SK-MEL-5 (cell line): ENCODE data around the gene HOXA3. TPM values are rescaled to one million over a fixed set of nuclear protein-coding genes. Genes with fewer than 3 reads are reported as not detected.

ENCODE experiments used
- DNase-seq: peaks from one replicate; pipeline ENCODE4 v3.0.0-alpha.2; 2016; ENCODE audit warnings: low read depth, low spot score
- in situ Hi-C: cut with HindIII; loops from 2 replicates; pipeline ENCODE4 v1.10.0; 2016; ENCODE audit warnings: low sequenced_read_pairs, high pct_unique_total_duplicates, low pct_unique_long_range_greater_than_20kb
- total RNA-seq: library from RNA; depleted of rRNA; stranded (reverse); fragments of >200 nt; shearing (Covaris generic); gene quantifications from 2 replicates; pipeline ENCODE4 v1.2.3, GENCODE V29; 2014

Gene HOXA3
- total RNA-seq, 1 experiment from 2014 or later, result 3.5 TPM

DNA sequence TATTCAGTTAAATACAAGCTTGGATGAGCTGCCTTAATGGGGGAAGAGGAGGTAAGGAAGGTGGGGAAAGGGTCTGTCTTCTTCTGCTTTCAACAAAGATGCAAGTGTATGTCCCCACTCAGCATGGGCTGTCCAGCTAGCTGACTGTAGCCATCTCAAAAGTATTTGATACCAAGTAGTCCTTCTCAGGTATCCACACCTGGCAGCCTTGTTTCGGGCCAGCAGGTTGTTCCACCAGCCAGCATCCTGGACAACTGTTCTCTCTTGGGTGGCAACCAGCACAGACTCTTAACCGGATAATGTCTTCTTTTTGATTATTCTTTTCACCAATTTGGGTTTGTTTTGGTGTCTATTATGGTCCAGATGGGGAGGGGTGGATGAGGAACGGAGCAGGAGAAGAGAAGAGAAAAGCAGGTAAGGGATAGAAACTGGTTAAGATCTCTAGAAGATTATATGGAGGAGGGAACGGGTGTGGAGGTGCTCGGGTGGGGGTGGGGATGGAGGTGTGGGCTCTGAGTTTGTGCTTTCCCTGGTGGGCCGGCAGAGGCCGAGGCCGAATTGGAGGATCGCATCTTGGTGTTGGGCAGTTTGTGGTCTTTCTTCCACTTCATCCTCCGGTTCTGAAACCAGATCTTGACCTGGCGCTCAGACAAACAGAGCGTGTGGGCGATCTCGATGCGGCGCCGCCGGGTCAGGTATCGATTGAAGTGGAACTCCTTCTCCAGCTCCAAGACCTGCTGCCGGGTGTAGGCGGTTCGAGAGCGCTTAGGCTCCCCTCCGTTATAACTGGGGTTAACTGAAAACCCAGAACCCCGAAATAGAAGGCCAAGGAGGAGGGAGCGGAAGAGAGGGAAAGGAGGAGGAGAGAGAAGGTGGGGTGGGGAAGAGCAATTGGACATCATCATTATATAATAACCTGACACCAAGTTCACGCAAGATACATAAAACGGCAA lies 23.3 kb downstream of the HOXA3 start:
- DNase-seq, result no peak
- in situ Hi-C loops, result loop anchor here (10.0 kb wide), 1 partner anchor 274 kb away; no protein-coding TSS in a partner anchor

DNA sequence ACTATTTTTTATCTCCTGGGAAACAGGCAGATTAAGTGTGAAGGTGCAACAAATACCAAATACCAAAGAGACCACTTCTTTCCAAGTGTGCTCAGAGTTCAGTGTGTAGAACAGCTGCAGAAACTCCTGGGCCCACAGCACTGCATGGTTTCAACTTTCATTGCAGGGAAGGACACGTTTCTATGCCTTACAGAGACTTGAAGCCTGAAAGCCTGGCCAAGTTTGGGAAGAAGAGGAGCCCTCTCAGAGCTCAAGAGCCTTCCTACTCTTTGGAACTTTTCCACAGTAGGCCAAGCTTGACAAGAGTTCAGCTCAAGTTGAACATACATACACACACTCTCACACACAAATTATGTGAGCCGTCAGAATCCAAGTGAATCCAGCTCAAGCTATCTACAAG lies 24.3 kb downstream of the HOXA3 start:
- in situ Hi-C loops, result loop anchor here (10.0 kb wide), 1 partner anchor 273 kb away; no protein-coding TSS in a partner anchor
- no peak for DNase-seq

- in situ Hi-C loops, result loop anchor here (10.0 kb wide), 1 partner anchor 272 kb away; no protein-coding TSS in a partner anchor
- DNase-seq, result no peak
These were observed 25.6 kb downstream of the HOXA3 start for GRCh38 chr7:27126596-27127327.

DNA sequence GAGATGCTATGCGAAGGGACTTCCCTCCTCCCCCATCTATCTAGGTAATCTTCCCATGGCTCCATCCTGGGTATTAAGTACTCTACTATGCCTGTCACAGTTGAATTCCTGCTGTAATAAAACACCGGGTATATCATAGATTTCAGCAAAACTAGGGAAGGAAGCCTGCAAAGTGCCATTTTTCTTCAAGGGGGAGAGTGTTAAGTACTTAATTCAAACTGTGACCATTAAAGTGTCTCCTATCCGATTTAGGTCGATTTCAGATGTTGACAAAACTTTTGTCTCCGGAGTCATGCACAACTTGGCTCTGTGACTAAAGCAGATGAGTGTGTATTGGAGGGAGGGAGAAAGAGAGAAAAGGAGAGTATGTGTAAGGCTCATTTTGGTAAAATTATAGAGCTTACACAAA lies 26.4 kb downstream of the HOXA3 start:
- in situ Hi-C loops, result loop anchor here (10.0 kb wide), 1 partner anchor 271 kb away; no protein-coding TSS in a partner anchor
- DNase-seq, result no peak

DNA sequence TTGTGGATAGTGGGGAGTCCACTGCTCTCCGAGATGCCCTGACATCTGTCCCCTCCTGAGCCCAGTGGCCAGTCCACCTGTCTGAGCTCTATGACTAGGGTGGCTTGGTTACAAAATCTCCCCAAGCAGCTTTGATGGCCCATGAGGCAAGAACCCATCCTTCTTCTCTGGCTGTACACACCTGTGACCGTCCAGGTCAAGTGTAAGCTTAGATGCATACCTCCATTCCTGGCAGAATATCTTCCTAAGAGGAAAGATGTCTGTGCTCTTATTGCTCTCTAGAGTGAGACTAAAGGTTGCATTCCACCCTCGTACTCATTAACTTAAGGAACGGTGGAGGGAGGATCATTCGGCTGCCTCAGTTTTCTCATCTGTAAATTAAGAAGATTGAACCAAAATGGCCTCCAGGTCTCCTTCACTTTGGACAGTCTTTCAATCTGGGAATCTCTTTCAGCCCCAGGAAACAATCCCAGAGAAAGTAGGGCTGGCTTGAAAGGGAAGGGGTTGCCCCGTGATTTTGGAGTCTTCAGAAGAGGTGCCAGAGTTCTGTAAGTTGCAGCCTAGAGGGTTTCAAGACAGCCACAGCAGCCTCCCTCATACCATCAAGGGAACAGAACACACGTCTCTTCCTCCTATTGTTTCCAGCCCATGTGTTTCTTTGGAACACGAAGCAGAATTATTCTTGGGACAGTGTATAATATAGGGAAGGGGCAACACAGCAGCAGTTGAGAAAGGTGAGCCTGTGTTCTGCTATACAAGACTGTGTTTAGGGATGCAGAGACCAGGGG lies 27.3 kb downstream of the HOXA3 start:
- in situ Hi-C loops, result loop anchor here (10.0 kb wide), 1 partner anchor 270 kb away; no protein-coding TSS in a partner anchor

GRCh38 chr7:27124096-27124901 lies 28.1 kb downstream of the HOXA3 start:
- no peak for DNase-seq
- in situ Hi-C loops, result loop anchor here (10.0 kb wide), 1 partner anchor 269 kb away; no protein-coding TSS in a partner anchor

More for the DNA sequence above, 27.3 kb downstream of the HOXA3 start:
- DNase-seq, result no peak

GRCh38 chr7:27123477-27124053 lies 28.8 kb downstream of the HOXA3 start:
- in situ Hi-C loops, result loop anchor here (10.0 kb wide), 1 partner anchor 269 kb away; no protein-coding TSS in a partner anchor
- DNase-seq, result no peak

DNA sequence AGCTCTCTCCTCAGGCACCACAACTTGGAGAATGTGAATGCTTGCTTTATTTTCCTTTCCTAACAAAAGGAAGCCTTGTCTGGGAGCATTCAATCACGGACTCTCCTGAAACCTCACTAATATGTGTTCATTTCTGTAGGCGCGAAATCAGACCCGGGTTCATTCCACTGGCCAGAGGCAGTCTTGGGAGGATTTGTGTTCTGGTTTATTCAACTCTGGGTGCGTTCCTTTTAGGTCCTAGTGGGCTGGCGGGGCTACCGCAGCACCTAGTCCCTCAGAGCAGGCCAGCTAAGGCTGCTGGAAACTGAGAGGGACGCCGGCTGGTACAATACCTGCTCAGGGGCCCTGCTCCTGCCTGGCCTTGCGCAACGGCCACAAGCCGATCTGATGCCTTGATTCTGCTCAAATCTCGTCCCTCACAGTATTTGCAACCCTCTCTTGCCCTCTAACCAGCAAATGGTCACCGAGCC lies 29.3 kb downstream of the HOXA3 start:
- peak; percentile 92 for DNase-seq
- in situ Hi-C loops, result loop anchor here (10.0 kb wide), 1 partner anchor 268 kb away; no protein-coding TSS in a partner anchor

DNA sequence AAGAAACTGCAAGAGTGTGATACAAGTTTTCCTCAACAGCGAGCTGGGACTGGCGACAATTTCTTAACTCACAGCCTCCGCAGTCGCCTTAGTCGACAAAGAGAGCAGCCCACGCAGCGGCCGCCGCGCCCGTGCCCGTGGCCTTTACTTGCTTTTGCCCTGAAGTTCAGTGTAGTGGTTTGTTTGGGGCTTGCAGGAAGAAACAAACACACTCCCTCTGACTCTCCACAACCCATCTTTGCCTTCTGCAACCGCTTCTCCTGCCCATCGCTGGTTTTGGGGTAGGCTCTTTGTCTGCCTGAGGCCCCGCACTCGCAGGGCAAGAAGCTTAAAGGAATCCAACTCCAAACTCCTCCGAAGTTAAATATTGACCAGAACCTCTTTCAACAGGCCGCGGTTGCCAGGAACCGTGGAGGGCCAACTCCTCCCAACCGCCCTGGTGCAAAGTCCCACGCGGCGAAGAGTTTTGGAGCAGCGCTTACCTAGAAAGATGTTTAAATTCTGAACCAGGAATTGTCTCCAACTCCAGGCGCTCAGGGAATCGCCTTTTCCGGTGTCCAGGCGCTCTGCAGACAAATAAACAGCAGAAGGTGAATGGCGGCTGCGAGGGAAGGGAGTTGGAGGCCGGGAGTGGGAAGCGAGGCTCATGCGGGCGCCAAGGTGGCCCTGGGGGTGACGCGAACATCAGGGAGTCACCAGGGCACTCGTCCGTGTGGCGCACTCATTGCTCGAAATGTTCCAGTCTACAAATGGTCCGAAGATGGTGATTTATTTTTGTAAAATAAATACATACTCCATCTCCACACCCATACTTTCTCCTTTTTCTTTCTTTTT lies 30.1 kb downstream of the HOXA3 start:
- DNase-seq, result no peak
- in situ Hi-C loops, result loop anchor here (10.0 kb wide), 1 partner anchor 267 kb away; no protein-coding TSS in a partner anchor

GRCh38 chr7:27121684-27122076 lies 30.7 kb downstream of the HOXA3 start:
- in situ Hi-C loops, result loop anchor here (10.0 kb wide), 1 partner anchor 267 kb away; no protein-coding TSS in a partner anchor
- DNase-seq, result no peak

DNA sequence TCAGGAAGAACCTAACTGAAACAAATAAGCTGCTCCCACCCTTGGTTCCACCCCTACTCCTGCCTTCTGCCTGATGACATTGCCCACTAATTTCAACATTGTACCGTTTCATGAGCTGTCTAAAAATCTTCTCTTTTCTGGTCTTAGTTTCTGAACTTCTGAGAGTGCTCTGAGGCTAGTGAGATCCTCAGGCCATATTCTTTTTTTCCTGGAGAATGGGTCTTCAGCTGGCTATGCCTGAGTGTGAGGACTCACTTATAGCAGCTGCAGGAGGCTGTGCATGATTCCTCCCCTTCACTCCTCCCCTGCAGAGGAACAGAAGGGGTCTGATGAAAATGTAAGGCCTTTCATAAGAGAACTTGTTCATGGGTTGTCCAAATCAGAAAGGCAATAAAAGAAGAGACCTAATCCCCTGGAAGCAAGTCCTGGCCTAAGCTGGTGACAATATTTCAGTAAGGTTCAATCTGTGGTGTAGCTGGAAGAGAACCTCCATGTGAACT lies 32.9 kb downstream of the HOXA3 start:
- in situ Hi-C loops, result no loop called here
- no peak for DNase-seq

- DNase-seq, result no peak
- in situ Hi-C loops, result no loop called here
These were observed 33.8 kb downstream of the HOXA3 start for GRCh38 chr7:27118580-27118979.

DNA sequence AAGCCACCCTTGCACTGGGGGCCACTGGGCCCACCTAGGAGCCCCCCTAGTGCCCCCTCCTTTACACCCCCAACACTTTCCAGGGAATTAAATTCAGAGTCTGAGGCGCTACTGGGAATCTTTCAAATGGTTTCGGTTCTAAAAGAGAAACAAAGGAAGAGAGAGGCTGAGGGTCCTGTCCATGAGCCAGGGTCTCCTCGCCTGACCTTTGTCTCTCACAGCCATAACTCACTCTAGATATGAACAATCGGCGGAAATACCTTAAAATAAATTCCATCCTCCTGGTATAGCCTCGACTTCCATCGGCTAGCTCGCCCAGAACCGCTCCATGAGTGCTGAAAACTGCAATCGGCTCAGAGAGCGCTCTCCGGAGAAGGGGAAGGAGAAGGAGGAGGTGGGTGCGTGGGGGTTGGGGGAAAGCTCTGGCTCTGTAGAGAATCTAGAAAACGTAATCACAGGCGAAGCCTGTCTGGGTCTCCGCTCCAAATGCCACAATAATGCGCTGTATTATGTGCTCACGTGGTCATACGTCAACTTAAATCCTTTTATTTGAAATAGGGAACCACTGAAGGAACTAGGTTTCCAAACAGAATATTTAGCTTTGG lies 34.4 kb downstream of the HOXA3 start:
- in situ Hi-C loops, result no loop called here
- no peak for DNase-seq

GRCh38 chr7:27116962-27117886 lies 35.2 kb downstream of the HOXA3 start:
- in situ Hi-C loops, result no loop called here
- DNase-seq, result no peak
